HepG2 (cell line): ENCODE data around the gene ZNF488. TPM values are rescaled to one million over a fixed set of nuclear protein-coding genes. Genes with fewer than 3 reads are reported as not detected.

Source experiments
- ATAC-seq: fragments of 200-7000 bp; cut with Tn5 transposase; 3 replicates; pipeline ENCODE4 v1.9.1; 2020; ENCODE audit warnings: mild to moderate bottlenecking, moderate library complexity
- BruUV-seq: library from RNA; stranded (reverse); fragments of 400-500 nt; replicated peaks from 2 replicates; lab custom pipeline; 2021; lab: Mats Ljungman, UMichigan
- CTCF ChIA-PET: fragments of 300-600 bp; formaldehyde crosslinking; extraction: SDS; loops from one replicate; lab custom pipeline; 2021; ENCODE audit warnings: low total read pairs, inconsistent platforms, low intra/inter-chr PET ratio; lab: Yijun Ruan, JAX
- POLR2A ChIA-PET: fragments of 350-600 bp; sonication (Branson Sonifier 250); formaldehyde crosslinking; loops from one replicate; lab custom pipeline; 2020; ENCODE audit warnings: antibody characterized with exemption, inconsistent platforms; lab: Yijun Ruan, JAX
- DNase-seq: peaks from one replicate; pipeline ENCODE4 v3.0.0-alpha.2; 2015; ENCODE audit warnings: low spot score
- FAIRE-seq: peaks from 3 replicates; lab custom pipeline; 2011; peaks lifted over from hg19 to GRCh38; lab: Jason Lieb, UNC
- H2AFZ ChIP-seq: one replicate; pipeline ENCODE4 v1.6.1; 2011; ENCODE audit warnings: low read length, inconsistent platforms
- H3K27ac ChIP-seq: fragments of 300-600 bp; 3 replicates; pipeline ENCODE4 v1.8.0; 2011; ENCODE audit warnings: mixed run types, mild to moderate bottlenecking, mixed read lengths, low read length, inconsistent platforms; ENCODE audit not compliant: insufficient read depth; ENCODE audit errors: extremely low read length
- H3K27me3 ChIP-seq, 2 experiments: fragments of 200-600 bp in 1 of 2; 2 replicates in 1 of 2; 3 replicates in 1 of 2; pipeline versions ENCODE4 v1.6.0 to v1.8.0; 2011; ENCODE audit warnings: low read length in 2 of 2, mild to moderate bottlenecking in 2 of 2, moderate library complexity in 2 of 2, inconsistent platforms in 1 of 2; ENCODE audit not compliant: insufficient read depth in 2 of 2, control insufficient read depth in 1 of 2
- H3K36me3 ChIP-seq, 2 experiments: fragments of 200-600 bp in 1 of 2; replicated peaks in 1 of 2; 2 replicates in 1 of 2; 3 replicates in 1 of 2; pipeline versions ENCODE4 v1.5.1 to v1.8.0; 2011; ENCODE audit warnings: low read length in 2 of 2, inconsistent platforms in 1 of 2; ENCODE audit not compliant: insufficient read depth in 2 of 2, control insufficient read depth in 1 of 2
- H3K4me1 ChIP-seq: 2 replicates; pipeline ENCODE4 v1.5.1; 2012; ENCODE audit warnings: low read length, inconsistent platforms; ENCODE audit not compliant: insufficient read depth
- H3K4me2 ChIP-seq: 2 replicates; pipeline ENCODE4 v1.6.0; 2011; ENCODE audit warnings: low read depth, low read length, inconsistent platforms
- H3K4me3 ChIP-seq, 3 experiments: fragments of 200-600 bp in 1 of 3; sonication (generic), shearing (Covaris generic) in 1 of 3; replicated peaks in 1 of 3; 2 replicates each; pipeline ENCODE4 v1.5.1; 2011 to 2016; ENCODE audit warnings: low read length in 3 of 3, inconsistent platforms in 2 of 3, low read depth in 2 of 3, mild to moderate bottlenecking in 2 of 3, control low read depth in 1 of 3, mixed read lengths in 1 of 3; ENCODE audit not compliant: insufficient read depth in 1 of 3
- H3K79me2 ChIP-seq: one replicate; pipeline ENCODE4 v1.6.1; 2011; ENCODE audit warnings: low read length, inconsistent platforms; ENCODE audit not compliant: insufficient read depth
- H3K9ac ChIP-seq: 2 replicates; pipeline ENCODE4 v1.6.0; 2011; ENCODE audit warnings: mild to moderate bottlenecking, low read depth, low read length, inconsistent platforms; ENCODE audit not compliant: insufficient read depth
- H3K9me3 ChIP-seq: 2 replicates; pipeline ENCODE4 v1.5.1; 2012; ENCODE audit warnings: mild to moderate bottlenecking, low read length
- H4K20me1 ChIP-seq: 2 replicates; pipeline ENCODE4 v1.6.0; 2011; ENCODE audit warnings: inconsistent platforms, mild to moderate bottlenecking, low read length, moderate library complexity; ENCODE audit not compliant: insufficient read depth
- BHLHE40 ChIP-seq: IDR thresholded peaks from 2 replicates; pipeline ENCODE4 v1.6.1; 2011; ENCODE audit warnings: low read length, improper control_type of control experiment
- HHEX ChIP-seq: IDR thresholded peaks from 2 replicates; pipeline ENCODE4 v1.6.1; 2016; ENCODE audit warnings: control low read depth
- NBN ChIP-seq: fragments of 450-650 bp; conservative IDR thresholded peaks from 2 replicates; pipeline ENCODE4 v1.6.1; 2017
- SIX4 ChIP-seq: sonication (generic); formaldehyde crosslinking; IDR thresholded peaks from 2 replicates; pipeline ENCODE4 v1.4.0; 2020; ENCODE audit warnings: missing genetic modification reagents
- TBX2 ChIP-seq: sonication (generic); formaldehyde crosslinking; IDR thresholded peaks from 2 replicates; pipeline ENCODE4 v1.5.0; 2020; ENCODE audit warnings: missing genetic modification reagents, mild to moderate bottlenecking, borderline replicate concordance
- ZNF691 ChIP-seq: sonication (generic); formaldehyde crosslinking; IDR thresholded peaks from 2 replicates; pipeline ENCODE4 v1.4.0; 2020; ENCODE audit warnings: missing genetic modification reagents, low read depth, mild to moderate bottlenecking, borderline replicate concordance
- WGBS: methylation state at CpG from one replicate; pipeline ENCODE4 v1.1.6; 2017; ENCODE audit warnings: low lambda C conversion rate; 5-methylcytosine and 5-hydroxymethylcytosine counted together
- in situ Hi-C: cut with HindIII; loops from 2 replicates; pipeline ENCODE4 v1.10.0; 2017; ENCODE audit warnings: low pct_unique_long_range_greater_than_20kb; ENCODE audit not compliant: extremely low pct_ligation_motif_present
- intact Hi-C: fragments of 100-400 bp; cut with micrococcal nuclease; formaldehyde crosslinking; loops from one replicate; pipeline ENCODE4 v1.10.0; 2022; ENCODE audit not compliant: unreplicated experiment
- polyA plus RNA-seq, 8 experiments: library from polyadenylated mRNA; depleted of rRNA in 3 of 8; stranded (reverse) in 7 of 8; unstranded in 1 of 8; fragments of >200 nt; fragmentation: Illumina TruSeq in 4 of 8; extraction: Trizol in 4 of 8; gene quantifications; 2 replicates each; pipeline versions ENCODE4 v1.2.1 to v1.2.3, GENCODE V29; 2011 to 2016; ENCODE audit warnings: low read depth in 4 of 8, missing spikeins in 1 of 8, mixed read lengths in 1 of 8; ENCODE audit not compliant: insufficient read depth in 1 of 8
- total RNA-seq, 5 experiments: library from RNA; depleted of rRNA; stranded (reverse); fragments of >200 nt; fragmentation: Illumina TruSeq; extraction: Trizol; gene quantifications; 2 replicates each; pipeline ENCODE4 v1.2.3, GENCODE V29; 2016; ENCODE audit warnings: low read depth in 1 of 5

Gene ZNF488
- total and polyA plus RNA-seq, 2 of the 13 experiments (the other 11 are each of a cell fraction or from before 2014, with no cell fraction given): 0.13 to 0.15 TPM

GRCh38 chr10:47384148-47384921 lies at the start of gene ZNF488 (continued):
- no peak for TF ChIP-seq BHLHE40
- TF ChIP-seq ZNF691 (CRISPR knock-in tag): no peak; the same call in 1 of the 2 replicates
- TF ChIP-seq TBX2 (CRISPR knock-in tag): peak; percentile 62; the same call in 1 of the 2 replicates
- no peak for TF ChIP-seq NBN
- TF ChIP-seq HHEX: no peak

- Histone ChIP-seq H3K4me1 (no peaks in the 10 kb centered on the region), H3K27ac (no peak overlapping the region), H3K36me3 (no peaks in the 10 kb centered on the region), H2AFZ (no peak overlapping the region), H4K20me1 (no peaks in the 10 kb centered on the region), H3K9me3 (no peaks in the 10 kb centered on the region), H3K4me2 (no peak overlapping the region), H3K79me2 (no peaks in the 10 kb centered on the region), H3K9ac (no peak overlapping the region), H3K27me3 (peaks cover 0 to 6% of the 10 kb centered on the region in 2 experiments; a peak in 1 of 5 replicates), H3K4me3 (no peak overlapping the region)
- BruUV-seq: no TSS peak
- intact Hi-C loops (no loop called here), in situ Hi-C loops (no loop called here)
- ChIA-PET POLR2A (no interaction called here), CTCF (no interaction called here)
- TF ChIP-seq SIX4: no peak
- no peak for DNase-seq
- 0% methylated on average over 2 of the region's 4 CpGs for WGBS
- no peak for FAIRE-seq
- ATAC-seq: no peak
These were observed 41.8 kb upstream of the ZNF488 start for GRCh38 chr10:47425813-47426419.
